CMK (cell line): ENCODE data around the gene C16orf87.
A peak's percentile ranks its signal among the peaks of the same experiment; 100 is the strongest.
"Not testable (repeated sequence)": the region's sequence is repeated elsewhere in the genome, so short reads cannot be mapped to it uniquely, and the experiment has no call there.

ENCODE experiments used
- DNase-seq: peaks from one replicate; pipeline ENCODE4 v3.0.0-alpha.2; 2010; ENCODE audit warnings: low read depth

The C16orf87 gene, protein sequence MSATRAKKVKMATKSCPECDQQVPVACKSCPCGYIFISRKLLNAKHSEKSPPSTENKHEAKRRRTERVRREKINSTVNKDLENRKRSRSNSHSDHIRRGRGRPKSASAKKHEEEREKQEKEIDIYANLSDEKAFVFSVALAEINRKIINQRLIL

GRCh38 chr16:46830902-46831647 is at the start of gene C16orf87:
TSS of gene C16orf87 (minus strand) at chr16:46831180. CDS start at chr16:46831149, 31 bp downstream.
- peak; percentile 70 for DNase-seq

GRCh38 chr16:46875243-46875642 is 44.3 kb upstream of the C16orf87 start:
- no peak for DNase-seq

DNA sequence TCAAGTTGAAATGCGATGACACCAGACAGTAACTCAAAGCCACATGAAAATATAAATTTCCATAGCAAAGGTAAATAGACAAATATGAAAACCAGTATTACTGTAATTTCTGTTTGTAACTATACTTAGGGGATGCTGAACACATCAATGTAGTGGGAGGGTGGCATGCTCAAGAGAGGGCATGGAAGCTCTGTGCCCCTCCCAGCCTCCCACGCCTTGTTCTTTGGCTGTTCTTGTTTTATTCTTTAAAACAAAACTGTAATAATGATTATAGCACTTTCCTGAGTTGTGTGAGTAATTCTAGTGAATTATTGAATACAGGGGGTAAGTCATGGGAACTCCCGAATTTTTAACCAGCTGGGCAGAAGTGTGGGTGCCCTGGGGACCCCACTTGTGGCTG is 42.2 kb upstream of the C16orf87 start:
- DNase-seq, result no peak

GRCh38 chr16:46871597-46871996 is 40.6 kb upstream of the C16orf87 start:
- no peak for DNase-seq

DNA sequence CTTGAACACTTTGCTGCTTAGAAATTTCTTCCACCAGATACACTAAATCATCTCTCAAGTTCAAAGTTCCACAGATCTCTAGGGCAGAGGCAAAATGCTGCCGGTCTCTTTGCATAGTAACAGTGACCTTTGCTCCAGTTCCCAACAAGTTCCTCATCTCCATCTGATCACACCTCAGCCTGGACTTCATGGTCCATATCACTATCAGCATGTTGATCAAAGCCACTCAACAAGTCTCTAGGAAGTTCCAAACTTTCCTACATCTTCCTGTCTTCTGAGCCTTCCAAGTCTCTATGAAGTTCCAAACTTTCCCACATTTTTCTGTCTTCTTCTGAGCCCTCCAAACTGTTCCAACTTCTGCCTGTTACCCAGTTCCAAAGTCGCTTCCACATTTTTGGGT is 37.9 kb upstream of the C16orf87 start:
- DNase-seq, result not testable (repeated sequence)

GRCh38 chr16:46867486-46867885 is 36.5 kb upstream of the C16orf87 start:
- DNase-seq, result not testable (repeated sequence)

- no peak for DNase-seq
Measured at GRCh38 chr16:46866286-46866685, 35.3 kb upstream of the C16orf87 start.

DNA sequence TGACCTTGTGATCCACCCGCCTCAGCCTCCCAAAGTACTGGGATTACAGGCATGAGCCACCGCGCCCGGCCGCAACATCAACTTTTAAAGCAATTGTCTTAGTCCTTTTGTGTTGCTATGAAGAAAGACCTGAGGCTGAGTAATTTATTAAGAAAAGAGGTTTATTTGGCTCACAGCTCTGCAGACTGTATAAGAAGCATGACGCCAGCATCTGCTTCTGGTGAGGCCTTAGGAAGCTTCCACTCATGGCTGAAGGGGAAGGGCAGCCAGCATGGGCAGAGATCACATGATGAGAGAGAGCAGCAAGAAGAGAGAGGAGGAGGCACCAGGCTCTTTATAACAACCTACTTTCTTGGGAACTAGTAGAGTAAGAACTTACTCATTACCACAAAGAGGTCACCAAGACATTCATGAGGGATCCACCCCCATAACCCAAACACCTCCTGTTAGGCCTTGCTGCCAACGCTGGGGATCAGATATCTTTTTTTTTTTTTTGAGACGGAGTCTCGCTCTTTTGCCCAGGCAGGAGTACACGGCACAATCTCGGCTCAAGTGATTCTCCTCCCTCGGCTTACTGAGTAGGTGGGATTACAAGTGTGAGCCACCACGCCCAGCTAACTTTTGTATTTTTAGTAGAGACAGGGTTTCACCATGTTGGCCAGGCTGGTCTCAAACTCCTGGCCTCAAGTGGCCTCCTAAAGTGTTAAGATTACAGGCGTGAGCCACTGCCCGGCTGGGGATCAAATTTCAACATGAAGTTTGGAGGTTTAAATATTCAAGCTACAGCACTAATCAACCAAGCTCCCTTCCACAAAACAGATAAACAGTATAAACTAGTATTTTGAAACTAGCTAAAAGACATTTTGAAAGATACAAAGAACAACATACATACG is 31.8 kb upstream of the C16orf87 start:
- no peak for DNase-seq

GRCh38 chr16:46859719-46860152 is 28.8 kb upstream of the C16orf87 start:
- no peak for DNase-seq

- no peak for DNase-seq
Measured at GRCh38 chr16:46858151-46858550, 27.2 kb upstream of the C16orf87 start.

GRCh38 chr16:46857368-46857945 is 26.5 kb upstream of the C16orf87 start:
- no peak for DNase-seq

DNA sequence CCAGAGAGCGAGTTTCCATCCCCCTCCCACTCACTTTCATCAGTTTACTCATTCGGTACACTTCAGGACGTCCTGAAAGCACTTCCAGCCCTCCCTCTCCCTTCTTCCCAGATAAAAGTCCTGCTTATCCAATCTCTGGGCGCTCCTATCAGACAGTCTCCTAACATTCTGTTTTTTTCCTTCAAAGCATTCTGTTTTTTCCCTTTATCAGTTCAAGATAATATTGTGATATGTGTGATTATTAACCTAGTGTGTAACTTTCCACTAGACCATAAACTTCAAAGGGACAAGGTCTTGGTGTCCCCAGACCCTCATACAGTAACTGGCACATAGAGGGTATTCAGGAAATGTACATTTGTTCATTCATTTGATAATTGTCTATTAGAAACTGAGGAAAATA is 24.4 kb upstream of the C16orf87 start:
- no peak for DNase-seq

- no peak for DNase-seq
Measured at GRCh38 chr16:46854846-46855245, 23.9 kb upstream of the C16orf87 start.

- no peak for DNase-seq
Measured at GRCh38 chr16:46853713-46854443, 22.9 kb upstream of the C16orf87 start.

- no peak for DNase-seq
Measured at GRCh38 chr16:46852130-46852529, 21.1 kb upstream of the C16orf87 start.

GRCh38 chr16:46850619-46851555 is 19.9 kb upstream of the C16orf87 start:
- no peak for DNase-seq

DNA sequence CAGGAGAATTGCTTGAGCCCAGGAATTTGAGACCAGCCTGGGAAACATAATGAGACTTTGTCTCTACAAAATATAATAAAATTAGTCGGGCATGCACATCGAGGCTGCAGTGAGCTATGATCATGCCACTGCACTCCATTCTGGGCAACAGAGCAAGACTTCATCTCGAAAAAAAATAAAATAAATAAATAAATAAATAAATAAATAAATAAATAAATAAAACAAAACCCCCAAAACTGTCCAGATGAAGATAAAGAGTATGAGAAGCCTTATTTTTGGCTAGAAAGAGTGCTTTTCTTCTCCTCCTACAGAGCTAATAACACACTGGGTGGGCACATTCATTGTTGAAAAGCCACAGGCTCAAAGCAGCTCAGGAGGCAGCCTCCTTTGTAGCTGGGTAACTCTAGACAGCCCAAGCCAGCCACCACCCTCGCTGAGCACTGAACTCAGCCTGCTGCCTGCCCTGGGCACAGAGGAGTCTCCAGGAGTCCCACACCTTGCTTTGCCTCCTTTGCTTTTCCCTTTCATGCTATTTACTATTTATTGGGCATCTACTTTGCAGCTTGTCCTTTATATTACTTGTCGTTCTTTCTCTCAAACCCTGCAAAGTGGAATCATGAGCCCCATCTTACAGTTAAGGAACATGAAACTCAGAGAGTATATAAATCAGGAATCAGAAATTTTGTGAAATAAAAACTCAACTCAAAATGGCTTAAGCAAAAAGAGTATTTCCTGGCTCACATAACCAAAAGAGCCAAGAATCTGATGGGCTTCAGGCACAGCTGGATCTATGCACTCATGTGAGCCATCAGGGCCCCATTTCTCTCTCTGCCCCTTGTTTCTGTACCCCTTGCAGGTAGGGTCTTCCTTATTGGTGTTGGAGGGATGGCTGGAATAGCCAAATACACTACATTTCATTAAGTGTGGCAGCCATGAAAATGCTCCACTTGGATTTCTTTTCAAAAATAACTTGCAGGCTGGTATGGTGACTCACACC is 18.1 kb upstream of the C16orf87 start:
- no peak for DNase-seq

DNA sequence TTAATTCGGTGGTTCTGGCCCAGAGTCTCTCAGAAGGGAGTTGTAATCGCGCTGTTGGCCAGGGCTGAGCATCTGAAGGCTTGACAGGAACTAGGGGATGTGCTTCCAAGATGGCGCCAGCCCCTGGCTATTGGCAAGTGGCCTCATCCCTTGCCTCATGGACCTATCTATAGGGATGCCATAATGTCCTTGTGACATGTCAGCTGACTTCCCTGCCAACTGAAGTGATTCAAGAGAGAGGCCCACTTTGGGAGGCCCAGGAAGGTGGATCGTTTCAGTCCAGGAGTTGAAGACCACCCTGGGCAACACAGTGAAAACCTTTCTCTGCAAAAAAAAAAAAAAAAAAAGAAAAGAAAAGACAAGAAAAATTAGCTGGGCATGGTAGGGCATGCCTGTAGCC is 15.0 kb upstream of the C16orf87 start:
- DNase-seq, result no peak

DNA sequence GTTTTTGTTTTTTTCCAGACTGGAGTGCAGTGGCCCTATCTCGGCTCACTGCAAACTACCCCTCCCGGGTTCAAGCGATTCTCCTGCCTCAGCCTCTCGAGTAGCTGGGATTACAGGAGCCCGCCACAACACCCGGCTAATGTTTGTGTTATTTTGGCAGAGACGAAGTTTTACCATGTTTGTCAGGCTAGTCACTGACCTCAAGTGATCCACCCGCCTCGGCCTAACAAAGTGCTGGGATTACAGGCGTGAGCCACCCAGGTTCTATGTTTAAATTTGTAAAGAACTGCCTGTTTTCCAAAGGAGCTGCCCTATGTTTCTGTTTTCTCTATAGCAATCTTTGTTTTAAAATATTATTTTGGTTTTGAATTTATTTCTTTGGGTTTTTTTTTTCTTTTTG is 13.8 kb upstream of the C16orf87 start:
- no peak for DNase-seq
